K562 (cell line): ENCODE data around the gene PDE4D. TPM values are rescaled to one million over a fixed set of nuclear protein-coding genes. Genes with fewer than 3 reads are reported as not detected.

ENCODE experiments used
- ATAC-seq: fragments of 200-7000 bp; cut with Tn5 transposase; 3 replicates; pipeline ENCODE4 v1.9.1; 2020; ENCODE audit warnings: moderate library complexity
- BruUV-seq: library from RNA; stranded (reverse); fragments of 400-500 nt; replicated peaks from 2 replicates; lab custom pipeline; 2021; lab: Mats Ljungman, UMichigan
- CTCF ChIA-PET: fragments of 300-600 bp; formaldehyde crosslinking; extraction: SDS; loops from one replicate; lab custom pipeline; 2021; ENCODE audit warnings: low intra/inter-chr PET ratio; lab: Yijun Ruan, JAX
- POLR2A ChIA-PET: fragments of 300-600, 350-650 bp; sonication (Branson Sonifier 250); formaldehyde crosslinking; extraction: SDS; loops from one replicate; lab custom pipeline; 2021; ENCODE audit warnings: antibody characterized with exemption, inconsistent platforms; lab: Yijun Ruan, JAX
- DNase-seq, 4 experiments: peaks; one replicate each; pipeline versions ENCODE4 v3.0.0 to v3.0.0-alpha.2; 2011 to 2018; ENCODE audit warnings: low spot score in 3 of 4, mixed read lengths in 3 of 4; ENCODE audit errors: extremely low read depth in 1 of 4
- FAIRE-seq: peaks from 2 replicates; lab custom pipeline; 2011; peaks lifted over from hg19 to GRCh38; lab: Jason Lieb, UNC
- H2AFZ ChIP-seq: 2 replicates; pipeline ENCODE4 v1.6.0; 2011; ENCODE audit warnings: low read depth, low read length, control low read depth, inconsistent platforms
- H3K27ac ChIP-seq: fragments of 200-600 bp; 3 replicates; pipeline ENCODE4 v1.8.0; 2011; ENCODE audit warnings: low read depth, mild to moderate bottlenecking, control low read depth, inconsistent platforms, low read length, moderate library complexity, mixed read lengths; ENCODE audit errors: extremely low read depth
- H3K27me3 ChIP-seq, 2 experiments: fragments of 300-600 bp in 1 of 2; 2 replicates in 1 of 2; 3 replicates in 1 of 2; pipeline versions ENCODE4 v1.6.0 to v1.8.0; 2011; ENCODE audit warnings: inconsistent platforms in 2 of 2, low read length in 2 of 2, mild to moderate bottlenecking in 1 of 2, mixed read lengths in 1 of 2, moderate library complexity in 1 of 2; ENCODE audit not compliant: control insufficient read depth in 2 of 2, insufficient read depth in 2 of 2
- H3K36me3 ChIP-seq: fragments of 300-600 bp; 3 replicates; pipeline ENCODE4 v1.8.0; 2011; ENCODE audit warnings: mild to moderate bottlenecking, low read length, inconsistent platforms; ENCODE audit not compliant: control insufficient read depth, insufficient read depth
- H3K4me1 ChIP-seq, 2 experiments: fragments of 200-600 bp in 1 of 2; replicated peaks in 1 of 2; 2 replicates in 1 of 2; 3 replicates in 1 of 2; pipeline versions ENCODE4 v1.5.1 to v1.8.0; 2011; ENCODE audit warnings: inconsistent platforms in 2 of 2, low read length in 2 of 2, mild to moderate bottlenecking in 1 of 2, mixed read lengths in 1 of 2, moderate library complexity in 1 of 2; ENCODE audit not compliant: control insufficient read depth in 2 of 2, insufficient read depth in 2 of 2
- H3K4me2 ChIP-seq: 2 replicates; pipeline ENCODE4 v1.6.1; 2011; ENCODE audit warnings: low read length, control low read depth, inconsistent platforms, mixed read lengths; ENCODE audit not compliant: insufficient read depth
- H3K4me3 ChIP-seq: fragments of 200-600 bp; sonication (generic), shearing (Covaris generic); 2 replicates; pipeline ENCODE4 v1.5.1; 2016; ENCODE audit warnings: control low read depth, inconsistent platforms
- H3K79me2 ChIP-seq: fragments of 200-600 bp; 3 replicates; pipeline ENCODE4 v1.8.0; 2011; ENCODE audit warnings: low read length, inconsistent platforms; ENCODE audit not compliant: control insufficient read depth, insufficient read depth
- H3K9ac ChIP-seq, 2 experiments: 2 replicates each; pipeline versions ENCODE4 v1.6.0 to v1.6.1; 2011; ENCODE audit warnings: low read depth in 2 of 2, low read length in 2 of 2, control low read depth in 1 of 2, inconsistent platforms in 1 of 2, mild to moderate bottlenecking in 1 of 2, mixed read lengths in 1 of 2; ENCODE audit not compliant: insufficient read depth in 1 of 2
- H3K9me1 ChIP-seq: one replicate; pipeline ENCODE4 v1.6.0; 2011; ENCODE audit warnings: inconsistent platforms, mild to moderate bottlenecking, low read length, moderate library complexity; ENCODE audit not compliant: control insufficient read depth, insufficient read depth
- H3K9me3 ChIP-seq: replicated peaks from 2 replicates; pipeline ENCODE4 v1.5.1; 2011; ENCODE audit warnings: low read depth, low read length, inconsistent platforms; ENCODE audit not compliant: control insufficient read depth, insufficient read depth
- H4K20me1 ChIP-seq: replicated peaks from 2 replicates; pipeline ENCODE4 v1.6.1; 2011; ENCODE audit warnings: low read length, inconsistent platforms, mixed read lengths; ENCODE audit not compliant: control insufficient read depth, insufficient read depth
- CBX5 ChIP-seq: IDR thresholded peaks from 2 replicates; pipeline ENCODE4 v1.6.1; 2014; ENCODE audit warnings: low read depth, borderline replicate concordance
- ESRRB ChIP-seq: fragments of 250-450 bp; sonication (Bioruptor Pico); IDR thresholded peaks from 2 replicates; pipeline ENCODE4 v1.5.0; 2020; ENCODE audit warnings: mild to moderate bottlenecking, moderate library complexity, borderline replicate concordance
- ETS2 ChIP-seq: IDR thresholded peaks from 2 replicates; pipeline ENCODE4 v1.6.1; 2016; ENCODE audit warnings: borderline replicate concordance, missing genetic modification characterization, mild to moderate bottlenecking, moderate library complexity, missing compliant biosample characterization; ENCODE audit not compliant: poor library complexity, severe bottlenecking
- HINFP ChIP-seq: fragments of 450-650 bp; conservative IDR thresholded peaks from 2 replicates; pipeline ENCODE4 v1.6.1; 2016; ENCODE audit warnings: missing genetic modification characterization, low read depth, mild to moderate bottlenecking, control low read depth, missing compliant biosample characterization
- L3MBTL2 ChIP-seq: fragments of 450-650 bp; IDR thresholded peaks from 2 replicates; pipeline ENCODE4 v1.6.1; 2016; ENCODE audit warnings: mild to moderate bottlenecking, moderate library complexity
- SLC30A9 ChIP-seq: fragments of 250-450 bp; sonication (Bioruptor Pico); IDR thresholded peaks from 2 replicates; pipeline ENCODE4 v1.8.0; 2022; ENCODE audit warnings: mild to moderate bottlenecking, moderate library complexity
- ZFP30 ChIP-seq: fragments of 250-450 bp; sonication (Bioruptor Pico); IDR thresholded peaks from 2 replicates; pipeline ENCODE4 v1.8.0; 2022; ENCODE audit warnings: moderate library complexity, mild to moderate bottlenecking, inconsistent platforms, borderline replicate concordance
- ZNF140 ChIP-seq: fragments of 250-450 bp; sonication (Bioruptor Pico); IDR thresholded peaks from 2 replicates; pipeline ENCODE4 v1.8.0; 2021; ENCODE audit warnings: moderate library complexity, mild to moderate bottlenecking, inconsistent platforms
- ZNF184 ChIP-seq: sonication (generic); formaldehyde crosslinking; IDR thresholded peaks from 2 replicates; pipeline ENCODE4 v1.5.0; 2020; ENCODE audit warnings: missing genetic modification reagents
- ZNF24 ChIP-seq: fragments of 450-650 bp; IDR thresholded peaks from 2 replicates; pipeline ENCODE4 v1.6.1; 2016
- ZNF408 ChIP-seq: fragments of 250-450 bp; sonication (Bioruptor Pico); IDR thresholded peaks from 2 replicates; pipeline ENCODE4 v1.4.0; 2020; ENCODE audit warnings: low read depth, mild to moderate bottlenecking, moderate library complexity
- ZNF76 ChIP-seq: fragments of 250-450 bp; sonication (Bioruptor Pico); IDR thresholded peaks from 2 replicates; pipeline ENCODE4 v1.4.0; 2020; ENCODE audit warnings: mild to moderate bottlenecking, moderate library complexity, borderline replicate concordance
- WGBS: fragments of 100-300 bp; shearing (Covaris generic); methylation state at CpG from one replicate; pipeline ENCODE4 v1.1.6; 2016; ENCODE audit warnings: low coverage, mixed read lengths; ENCODE audit not compliant: insufficient coverage; ENCODE audit errors: missing lambda C conversion rate; 5-methylcytosine and 5-hydroxymethylcytosine counted together
- in situ Hi-C: fragments of 300-500 bp; cut with MboI; formaldehyde crosslinking; loops from 4 replicates; pipeline ENCODE4 v1.15.0; 2018; ENCODE audit warnings: inconsistent platforms, mixed read lengths
- intact Hi-C: fragments of 100-400 bp; cut with micrococcal nuclease; formaldehyde crosslinking; loops from 2 replicates; pipeline ENCODE4 v1.14.2; 2022
- polyA plus RNA-seq, 8 experiments: library from polyadenylated mRNA; depleted of rRNA in 4 of 8; stranded (reverse) in 5 of 8; unstranded in 3 of 8; fragments of >200 nt; fragmentation: Nextera tagmentation in 2 of 8; fragmentation: Illumina TruSeq in 1 of 8; extraction: Ambion mirVana in 2 of 8; extraction: Trizol in 1 of 8; gene quantifications; 2 replicates each; pipeline versions ENCODE4 v1.2.1 to v1.2.3, GENCODE V29; 2011 to 2014; ENCODE audit warnings: inconsistent platforms in 1 of 8, missing spikeins in 1 of 8
- total RNA-seq, 7 experiments: library from RNA; depleted of rRNA in 6 of 7; stranded (reverse); fragments of >200 nt in 6 of 7; fragmentation: Illumina TruSeq in 2 of 7; extraction: Trizol in 2 of 7; gene quantifications; 2 replicates each; pipeline versions ENCODE4 v1.2.1 to v1.2.3, GENCODE V29; 2011 to 2021; ENCODE audit warnings: low replicate concordance in 1 of 7

The PDE4D gene
- total and polyA plus RNA-seq, 9 of the 15 experiments (the other 6 are each of a cell fraction or from before 2014, with no cell fraction given), result 0.04 to 0.46 (median 0.13) TPM

GRCh38 chr5:59327191-59327980 lies 566.1 kb downstream of the PDE4D start:
- no peak overlapping the region for H2AFZ ChIP-seq
- H3K9me3 ChIP-seq, result no peaks in the 10 kb centered on the region; the same call in 1 of the 2 replicates
- TF ChIP-seq ZFP30 (CRISPR knock-in tag) (no peak), SLC30A9 (no peak), ETS2 (tag) (no peak), CBX5 (no peak), ZNF24 (no peak), L3MBTL2 (no peak), ZNF408 (no peak), ZNF184 (CRISPR knock-in tag) (no peak), HINFP (no peak), ZNF76 (CRISPR knock-in tag) (no peak), ESRRB (no peak), ZNF140 (CRISPR knock-in tag) (no peak)
- TF ChIP-seq, all 486 proteins: peak for 0
- WGBS, result 0% methylated on average over 4 of the region's 4 CpGs
- POLR2A ChIA-PET, result no interaction called here
- ATAC-seq, result no peak
- no peaks in the 10 kb centered on the region for H4K20me1 ChIP-seq
- no TSS peak for BruUV-seq
- no peaks in the 10 kb centered on the region for H3K4me1 ChIP-seq
- H3K27ac ChIP-seq, result no peak overlapping the region
- no peak overlapping the region for H3K9ac ChIP-seq
- no peak overlapping the region for H3K4me2 ChIP-seq
- H3K27me3 ChIP-seq, result no peaks in the 10 kb centered on the region
- FAIRE-seq, result no peak
- DNase-seq, result no peak
- no peaks in the 10 kb centered on the region for H3K79me2 ChIP-seq
- intact Hi-C loops (no loop called here), in situ Hi-C loops (no loop called here)
- H3K36me3 ChIP-seq, result no peaks in the 10 kb centered on the region
- no peaks in the 10 kb centered on the region for H3K9me1 ChIP-seq
- CTCF ChIA-PET, result no interaction called here
- no peak overlapping the region for H3K4me3 ChIP-seq
